GM23338 (cell line): ENCODE measurements around the gene SSR4. TPM values are rescaled to one million over a fixed set of nuclear protein-coding genes. Genes with fewer than 3 reads are reported as not detected.

Source experiments
- ATAC-seq: fragments of 200-7000 bp; cut with Tn5 transposase; 3 replicates; pipeline ENCODE4 v1.9.1; 2020
- DNase-seq: peaks from one replicate; pipeline ENCODE4 v3.0.0-alpha.2; 2015; ENCODE audit warnings: low spot score
- H2AFZ ChIP-seq: fragments of 200-600 bp; sonication (generic); 2 replicates; pipeline ENCODE4 v1.8.0; 2016; ENCODE audit warnings: antibody characterized with exemption, mild to moderate bottlenecking, moderate library complexity
- H3F3A ChIP-seq: fragments of 200-600 bp; sonication (generic); replicated peaks from 2 replicates; pipeline ENCODE4 v1.8.0; 2017; ENCODE audit warnings: antibody characterized with exemption, mixed run types, low read depth
- H3K27ac ChIP-seq: fragments of 200-600 bp; sonication (generic); 2 replicates; pipeline ENCODE4 v1.6.1; 2016; ENCODE audit warnings: low read depth
- H3K27me3 ChIP-seq: fragments of 200-600 bp; sonication (generic); 2 replicates; pipeline ENCODE4 v1.8.0; 2016; ENCODE audit warnings: mild to moderate bottlenecking, mixed run types, moderate library complexity; ENCODE audit not compliant: insufficient read depth
- H3K36me3 ChIP-seq: fragments of 200-600 bp; sonication (generic); 2 replicates; pipeline ENCODE4 v1.8.0; 2016; ENCODE audit warnings: mild to moderate bottlenecking; ENCODE audit not compliant: insufficient read depth
- H3K4me1 ChIP-seq: fragments of 200-600 bp; sonication (generic); 2 replicates; pipeline ENCODE4 v1.8.0; 2016; ENCODE audit warnings: mild to moderate bottlenecking, moderate library complexity; ENCODE audit not compliant: insufficient read depth
- H3K4me2 ChIP-seq: fragments of 200-600 bp; sonication (generic); 2 replicates; pipeline ENCODE4 v1.7.1; 2017; ENCODE audit warnings: mixed run types
- H3K4me3 ChIP-seq: fragments of 200-600 bp; sonication (generic); 2 replicates; pipeline ENCODE4 v1.6.1; 2016; ENCODE audit warnings: mixed run types
- H3K79me2 ChIP-seq: fragments of 200-600 bp; sonication (generic); replicated peaks from 2 replicates; pipeline ENCODE4 v1.8.0; 2017; ENCODE audit warnings: mild to moderate bottlenecking; ENCODE audit not compliant: insufficient read depth
- H3K9me2 ChIP-seq: fragments of 200-600 bp; sonication (generic); 2 replicates; pipeline ENCODE4 v1.8.0; 2017; ENCODE audit not compliant: insufficient read depth
- H4K20me1 ChIP-seq: fragments of 200-600 bp; sonication (generic); replicated peaks from 2 replicates; pipeline ENCODE4 v1.8.0; 2017; ENCODE audit warnings: mild to moderate bottlenecking; ENCODE audit not compliant: insufficient read depth
- H3K27ac Mint-ChIP-seq: 2 replicates; pipeline ENCODE4 v1.8.0; 2020; ENCODE audit warnings: inconsistent platforms, mild to moderate bottlenecking, moderate library complexity, mixed read lengths
- H3K27me3 Mint-ChIP-seq: 3 replicates; pipeline ENCODE4 v1.8.0; 2022; ENCODE audit warnings: low read depth, mild to moderate bottlenecking, moderate library complexity, mixed read lengths, inconsistent platforms; ENCODE audit not compliant: insufficient read depth, poor library complexity
- H3K36me3 Mint-ChIP-seq: 3 replicates; pipeline ENCODE4 v1.8.0; 2021; ENCODE audit warnings: low read depth, mild to moderate bottlenecking, inconsistent platforms, moderate library complexity, mixed read lengths
- H3K4me1 Mint-ChIP-seq: 3 replicates; pipeline ENCODE4 v1.8.0; 2020; ENCODE audit warnings: mild to moderate bottlenecking, inconsistent platforms, mixed read lengths
- H3K4me3 Mint-ChIP-seq: 3 replicates; pipeline ENCODE4 v1.8.0; 2021; ENCODE audit warnings: moderate library complexity, mild to moderate bottlenecking, inconsistent platforms, mixed read lengths
- H3K9me3 Mint-ChIP-seq: 3 replicates; pipeline ENCODE4 v1.8.0; 2020; ENCODE audit warnings: moderate library complexity, mild to moderate bottlenecking, inconsistent platforms, mixed read lengths
- EZH2 ChIP-seq: fragments of 200-600 bp; sonication (generic); IDR thresholded peaks from one replicate; pipeline ENCODE4 v1.8.0; 2017; ENCODE audit warnings: antibody characterized with exemption, mild to moderate bottlenecking, low read depth; ENCODE audit not compliant: unreplicated experiment
- NANOG ChIP-seq: IDR thresholded peaks from 2 replicates; pipeline ENCODE4 v1.6.1; 2016; ENCODE audit warnings: antibody characterized with exemption, borderline replicate concordance
- POLR2AphosphoS5 ChIP-seq: IDR thresholded peaks from 2 replicates; pipeline ENCODE4 v1.6.1; 2016; ENCODE audit warnings: antibody characterized with exemption, low read depth
- REST ChIP-seq: IDR thresholded peaks from one replicate; pipeline ENCODE4 v1.6.1; 2018; ENCODE audit warnings: antibody characterized with exemption; ENCODE audit not compliant: unreplicated experiment
- ZNF114 ChIP-seq: fragments of 250-450 bp; sonication (Bioruptor Pico); IDR thresholded peaks from 2 replicates; pipeline ENCODE4 v1.5.0; 2020; ENCODE audit warnings: mild to moderate bottlenecking, moderate library complexity
- ZNF462 ChIP-seq: fragments of 250-450 bp; sonication (Bioruptor Pico); IDR thresholded peaks from 2 replicates; pipeline ENCODE4 v1.5.0; 2020; ENCODE audit warnings: mild to moderate bottlenecking, moderate library complexity
- polyA plus RNA-seq: library from polyadenylated mRNA; unstranded; fragments of >200 nt; fragmentation: Nextera tagmentation; extraction: Ambion mirVana; gene quantifications from 2 replicates; pipeline ENCODE4 v1.2.1, GENCODE V29; 2016
- total RNA-seq: library from RNA; depleted of rRNA; stranded (reverse); fragments of >200 nt; shearing (Covaris generic); gene quantifications from 2 replicates; pipeline ENCODE4 v1.2.3, GENCODE V29; 2014

SSR4 gene
- total and polyA plus RNA-seq, 2 experiments from 2014 or later = 107 to 352 TPM

DNA sequence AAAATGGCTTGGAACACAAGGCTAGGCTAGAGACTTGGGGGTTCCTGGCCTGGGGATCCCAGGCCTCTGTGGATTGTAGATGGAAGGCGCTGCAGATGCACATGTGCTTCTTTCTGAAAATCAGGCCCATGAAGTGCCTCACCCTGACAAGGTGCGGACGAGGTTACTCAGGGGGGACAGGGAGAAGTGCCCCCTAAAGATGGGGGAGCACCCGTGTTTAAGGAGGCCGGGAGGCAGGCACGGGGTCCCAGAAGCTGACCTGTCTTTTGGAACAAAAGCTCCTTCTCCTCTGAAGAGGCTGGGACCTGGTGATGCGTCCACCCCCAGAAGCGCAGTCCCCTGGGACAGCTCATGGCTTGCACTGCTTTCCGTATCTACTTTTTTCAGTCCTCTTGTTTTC lies 33.4 kb downstream of the SSR4 start:
- no peaks in the 10 kb centered on the region for H3K36me3 ChIP-seq
- H3K79me2 ChIP-seq = peaks cover 78% of the 10 kb centered on the region
- H3K27ac Mint-ChIP-seq = peak overlapping the region; percentile 95; the same call in 1 of the 2 replicates
- peak overlapping the region; percentile 95 for H3K27ac ChIP-seq
- H3K4me2 ChIP-seq = peak overlapping the region; percentile 65
- ATAC-seq (no peak), DNase-seq (no peak)
- peaks cover 43% of the 10 kb centered on the region for H3K4me1 Mint-ChIP-seq
- H3K9me3 Mint-ChIP-seq = no peaks in the 10 kb centered on the region
- peaks cover 14% of the 10 kb centered on the region for H3K27me3 Mint-ChIP-seq
- no peaks in the 10 kb centered on the region; the same call in 1 of the 2 replicates for H4K20me1 ChIP-seq
- peaks cover 28% of the 10 kb centered on the region for H3K4me1 ChIP-seq
- H3F3A ChIP-seq = no peaks in the 10 kb centered on the region
- TF ChIP-seq EZH2 (no peak), ZNF114 (no peak), POLR2AphosphoS5 (no peak), REST (no peak), ZNF462 (CRISPR knock-in tag) (no peak), NANOG (no peak)
- H3K4me3 ChIP-seq = peak overlapping the region; percentile 75
- no peaks in the 10 kb centered on the region for H3K9me2 ChIP-seq
- no peak overlapping the region for H2AFZ ChIP-seq
- H3K36me3 Mint-ChIP-seq = peaks cover 22% of the 10 kb centered on the region
- H3K4me3 Mint-ChIP-seq = peak overlapping the region; percentile 83
- H3K27me3 ChIP-seq = no peaks in the 10 kb centered on the region
